Karpas-422 (cell line): ENCODE measurements around the gene OR1F1. TPM values are rescaled to one million over a fixed set of nuclear protein-coding genes. Genes with fewer than 3 reads are reported as not detected.

Source experiments
- DNase-seq: peaks from one replicate; pipeline ENCODE4 v3.0.0-alpha.2; 2015
- H2AFZ ChIP-seq: fragments of 200-600 bp; sonication (generic); 2 replicates; pipeline ENCODE4 v1.6.1; 2014; ENCODE audit warnings: antibody characterized with exemption, low read length, mixed read lengths
- H3K27ac ChIP-seq: fragments of 200-600 bp; sonication (generic); 2 replicates; pipeline ENCODE4 v1.5.1; 2014; ENCODE audit warnings: mild to moderate bottlenecking, low read length, moderate library complexity
- H3K27me3 ChIP-seq: fragments of 200-600 bp; sonication (generic); 2 replicates; pipeline ENCODE4 v1.6.1; 2014; ENCODE audit warnings: low read length, mixed read lengths
- H3K36me3 ChIP-seq: fragments of 200-600 bp; sonication (generic); 2 replicates; pipeline ENCODE4 v1.6.1; 2014; ENCODE audit warnings: low read length, mixed read lengths; ENCODE audit not compliant: insufficient read depth
- H3K4me1 ChIP-seq: fragments of 200-600 bp; sonication (generic); 2 replicates; pipeline ENCODE4 v1.6.1; 2014; ENCODE audit warnings: mild to moderate bottlenecking, low read length, mixed read lengths
- H3K4me2 ChIP-seq: fragments of 200-600 bp; sonication (generic); 2 replicates; pipeline ENCODE4 v1.6.1; 2014; ENCODE audit warnings: low read length, low read depth, mild to moderate bottlenecking; ENCODE audit not compliant: poor library complexity, severe bottlenecking
- H3K4me3 ChIP-seq: fragments of 200-600 bp; sonication (generic); 2 replicates; pipeline ENCODE4 v1.5.1; 2014; ENCODE audit warnings: mild to moderate bottlenecking, antibody characterized with exemption, low read length, mixed read lengths
- H3K79me2 ChIP-seq: fragments of 200-600 bp; sonication (generic); 2 replicates; pipeline ENCODE4 v1.6.1; 2014; ENCODE audit warnings: mild to moderate bottlenecking, low read length, mixed read lengths
- H3K9ac ChIP-seq: fragments of 200-600 bp; sonication (generic); 2 replicates; pipeline ENCODE4 v1.6.0; 2014; ENCODE audit warnings: low read length
- H3K9me2 ChIP-seq: fragments of 200-600 bp; sonication (generic), shearing (Covaris generic); replicated peaks from 2 replicates; pipeline ENCODE4 v1.6.0; 2014; ENCODE audit warnings: mild to moderate bottlenecking, low read length, moderate library complexity; ENCODE audit not compliant: insufficient read depth
- H3K9me3 ChIP-seq: fragments of 300-700, 200-600 bp; sonication (generic); 2 replicates; pipeline ENCODE4 v1.6.1; 2014; ENCODE audit warnings: low read length, mixed read lengths
- H4K20me1 ChIP-seq: fragments of 200-600 bp; sonication (generic); 2 replicates; pipeline ENCODE4 v1.6.1; 2014; ENCODE audit warnings: mild to moderate bottlenecking, antibody characterized with exemption, low read length, low read depth; ENCODE audit not compliant: insufficient read depth
- total RNA-seq: library from RNA; depleted of rRNA; stranded (reverse); fragments of >200 nt; shearing (Covaris generic); gene quantifications from 2 replicates; pipeline ENCODE4 v1.2.3, GENCODE V29; 2014; ENCODE audit warnings: low replicate concordance

The OR1F1 gene
- total RNA-seq, 1 experiment from 2014 or later: not detected

GRCh38 chr16:3186946-3187690 lies 886 bp upstream of the OR1F1 start:
- Histone ChIP-seq H2AFZ (no peak overlapping the region), H3K9ac (no peak overlapping the region), H4K20me1 (no peaks in the 10 kb centered on the region), H3K36me3 (no peaks in the 10 kb centered on the region), H3K27ac (no peak overlapping the region), H3K4me2 (no peak overlapping the region), H3K9me3 (no peaks in the 10 kb centered on the region), H3K4me3 (no peak overlapping the region), H3K27me3 (no peaks in the 10 kb centered on the region), H3K9me2 (no peaks in the 10 kb centered on the region), H3K79me2 (no peaks in the 10 kb centered on the region), H3K4me1 (no peaks in the 10 kb centered on the region)
- DNase-seq: no peak

- H3K4me3 ChIP-seq: no peak overlapping the region
- H4K20me1 ChIP-seq: no peaks in the 10 kb centered on the region
- H3K27ac ChIP-seq: no peak overlapping the region
- H3K27me3 ChIP-seq: no peaks in the 10 kb centered on the region
- H3K9me2 ChIP-seq: no peaks in the 10 kb centered on the region
- no peaks in the 10 kb centered on the region for H3K9me3 ChIP-seq
- no peak overlapping the region for H2AFZ ChIP-seq
- DNase-seq: no peak
- H3K36me3 ChIP-seq: no peaks in the 10 kb centered on the region
- no peak overlapping the region for H3K9ac ChIP-seq
- no peaks in the 10 kb centered on the region for H3K4me1 ChIP-seq
- H3K79me2 ChIP-seq: no peaks in the 10 kb centered on the region
- no peak overlapping the region for H3K4me2 ChIP-seq
Observed at GRCh38 chr16:3188675-3188924, 596 bp downstream of the OR1F1 start.

GRCh38 chr16:3188925-3189825 lies 1.2 kb downstream of the OR1F1 start:
- no peaks in the 10 kb centered on the region for H4K20me1 ChIP-seq
- no peak overlapping the region for H3K4me2 ChIP-seq
- H3K9me3 ChIP-seq: no peaks in the 10 kb centered on the region
- no peak overlapping the region for H3K27ac ChIP-seq
- H3K79me2 ChIP-seq: no peaks in the 10 kb centered on the region
- no peaks in the 10 kb centered on the region for H3K4me1 ChIP-seq
- no peak overlapping the region for H3K9ac ChIP-seq
- H3K9me2 ChIP-seq: no peaks in the 10 kb centered on the region
- H3K36me3 ChIP-seq: no peaks in the 10 kb centered on the region
- H2AFZ ChIP-seq: no peak overlapping the region
- H3K4me3 ChIP-seq: no peak overlapping the region
- no peaks in the 10 kb centered on the region for H3K27me3 ChIP-seq
- DNase-seq: no peak

GRCh38 chr16:3189869-3190268 lies 1.9 kb downstream of the OR1F1 start:
- no peak for DNase-seq
- Histone ChIP-seq H3K4me2 (no peak overlapping the region), H3K27me3 (no peaks in the 10 kb centered on the region), H3K27ac (no peak overlapping the region), H3K4me1 (no peaks in the 10 kb centered on the region), H2AFZ (no peak overlapping the region), H3K36me3 (no peaks in the 10 kb centered on the region), H3K4me3 (no peak overlapping the region), H3K9ac (no peak overlapping the region), H4K20me1 (no peaks in the 10 kb centered on the region), H3K9me3 (no peaks in the 10 kb centered on the region), H3K79me2 (no peaks in the 10 kb centered on the region), H3K9me2 (no peaks in the 10 kb centered on the region)

GRCh38 chr16:3190949-3191353 lies 2.9 kb downstream of the OR1F1 start:
- Histone ChIP-seq H3K27ac (no peak overlapping the region), H3K27me3 (no peaks in the 10 kb centered on the region), H3K36me3 (no peaks in the 10 kb centered on the region), H3K4me2 (no peak overlapping the region), H3K9me2 (no peaks in the 10 kb centered on the region), H2AFZ (no peak overlapping the region), H3K4me1 (no peaks in the 10 kb centered on the region), H3K9ac (no peak overlapping the region), H4K20me1 (no peaks in the 10 kb centered on the region), H3K79me2 (no peaks in the 10 kb centered on the region), H3K9me3 (no peaks in the 10 kb centered on the region), H3K4me3 (no peak overlapping the region)
- no peak for DNase-seq

GRCh38 chr16:3192476-3193019 lies 4.5 kb downstream of the OR1F1 start:
- H3K4me2 ChIP-seq: no peak overlapping the region
- H3K27me3 ChIP-seq: no peaks in the 10 kb centered on the region
- no peak overlapping the region for H3K4me3 ChIP-seq
- no peaks in the 10 kb centered on the region for H3K9me3 ChIP-seq
- no peak overlapping the region for H3K9ac ChIP-seq
- H3K36me3 ChIP-seq: no peaks in the 10 kb centered on the region
- no peaks in the 10 kb centered on the region for H3K79me2 ChIP-seq
- no peaks in the 10 kb centered on the region for H3K4me1 ChIP-seq
- H3K9me2 ChIP-seq: no peaks in the 10 kb centered on the region
- DNase-seq: no peak
- H2AFZ ChIP-seq: no peak overlapping the region
- H3K27ac ChIP-seq: no peak overlapping the region
- H4K20me1 ChIP-seq: no peaks in the 10 kb centered on the region

- Histone ChIP-seq H3K9me3 (no peaks in the 10 kb centered on the region), H2AFZ (no peak overlapping the region), H3K27ac (no peak overlapping the region), H4K20me1 (no peaks in the 10 kb centered on the region), H3K9me2 (no peaks in the 10 kb centered on the region), H3K27me3 (no peaks in the 10 kb centered on the region), H3K4me1 (no peaks in the 10 kb centered on the region), H3K79me2 (no peaks in the 10 kb centered on the region), H3K4me3 (no peak overlapping the region), H3K9ac (no peak overlapping the region), H3K36me3 (no peaks in the 10 kb centered on the region), H3K4me2 (no peak overlapping the region)
- DNase-seq: no peak
Observed at GRCh38 chr16:3193221-3194212, 5.5 kb downstream of the OR1F1 start.
